Muscle of leg (tissue), 11 donors: ENCODE data around the gene CTNND2. TPM values are rescaled to one million over a fixed set of nuclear protein-coding genes. Genes with fewer than 3 reads are reported as not detected.

ENCODE experiments used
- DNase-seq: peaks from one replicate; pipeline ENCODE4 v3.0.0; 2013
- H3K27ac ChIP-seq: one replicate; pipeline ENCODE4 v1.5.1; 2013; ENCODE audit warnings: mild to moderate bottlenecking, low read length, control low read depth
- H3K27me3 ChIP-seq: one replicate; pipeline ENCODE4 v1.6.1; 2013; ENCODE audit warnings: low read length; ENCODE audit not compliant: control insufficient read depth, insufficient read depth
- H3K36me3 ChIP-seq: one replicate; pipeline ENCODE4 v1.6.1; 2013; ENCODE audit warnings: low read length; ENCODE audit not compliant: control insufficient read depth, insufficient read depth
- H3K4me1 ChIP-seq: one replicate; pipeline ENCODE4 v1.6.1; 2013; ENCODE audit warnings: low read length; ENCODE audit not compliant: control insufficient read depth, insufficient read depth
- H3K4me3 ChIP-seq: one replicate; pipeline ENCODE4 v1.5.1; 2013; ENCODE audit warnings: low read length, control low read depth
- H3K9me3 ChIP-seq: replicated peaks from 2 replicates; pipeline ENCODE4 v1.6.1; 2013; ENCODE audit warnings: low read depth, low read length; ENCODE audit not compliant: control insufficient read depth
- WGBS: methylation state at CpG from one replicate; pipeline ENCODE4 v1.1.5; 2013; ENCODE audit warnings: missing lambda C conversion rate; ENCODE audit not compliant: insufficient coverage; 5-methylcytosine and 5-hydroxymethylcytosine counted together
- polyA plus RNA-seq, 8 donors: library from polyadenylated mRNA; unstranded; fragments of 120-200 nt; gene quantifications; one replicate each; pipeline versions ENCODE4 v1.2.1 to v1.2.3, GENCODE V29; 2013; ENCODE audit warnings: inconsistent platforms in 1 of 8, low replicate concordance in 1 of 8; ENCODE audit not compliant: insufficient read length in 8 of 8, insufficient read depth in 1 of 8
- total RNA-seq: library from RNA; stranded (reverse); fragments of 120-200 nt; gene quantifications from one replicate; pipeline ENCODE4 v1.2.4, GENCODE V29; 2013

Gene CTNND2
- total and polyA plus RNA-seq, 9 donors: 0.48 to 1.0 (median 0.71) TPM

DNA sequence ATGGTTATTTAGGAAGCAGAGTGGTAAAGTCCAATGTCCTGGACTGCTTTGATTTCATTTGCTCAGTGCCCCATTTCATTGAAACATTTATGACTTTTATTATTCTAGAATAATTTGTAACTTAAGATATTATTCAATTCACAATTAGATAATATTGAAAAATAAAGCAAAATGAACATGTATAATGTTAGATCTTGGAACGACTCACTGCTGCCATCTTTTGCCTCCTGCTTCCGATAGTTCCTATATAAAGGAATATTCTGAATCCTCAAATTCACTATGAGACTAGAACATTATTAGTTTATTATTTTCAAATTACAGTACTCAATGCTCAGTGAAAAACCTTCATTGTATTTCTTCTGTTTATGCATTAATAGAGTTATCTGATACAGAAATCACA, 2.3 kb upstream of the CTNND2 start:
- Histone ChIP-seq H3K27ac (no peak overlapping the region), H3K4me1 (peaks cover 6% of the 10 kb centered on the region), H3K9me3 (no peaks in the 10 kb centered on the region), H3K36me3 (no peaks in the 10 kb centered on the region), H3K27me3 (peaks cover 34% of the 10 kb centered on the region), H3K4me3 (no peak overlapping the region)
- DNase-seq: no peak
- no CpG with 5 or more reads among the region's 2 CpGs for WGBS

DNA sequence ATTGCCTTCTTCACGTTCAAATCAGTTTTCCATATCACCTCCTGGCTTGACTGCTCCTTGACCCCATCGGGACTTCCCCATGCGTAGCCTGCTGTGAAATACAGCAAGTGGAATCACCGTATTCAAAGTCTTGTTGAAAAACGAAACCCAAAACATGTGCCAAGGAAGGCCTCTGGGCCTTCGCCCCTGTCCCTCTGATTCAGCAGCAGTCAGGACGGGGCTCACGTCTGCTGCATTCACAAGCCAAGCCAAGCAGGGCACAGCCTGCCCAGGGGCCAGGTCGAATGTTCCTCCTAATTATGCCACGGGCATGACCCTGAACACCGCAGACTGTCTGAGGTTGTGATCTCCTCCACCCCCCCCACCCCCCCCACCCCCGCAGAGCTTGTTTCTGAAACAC, 960 bp upstream of the CTNND2 start:
- Histone ChIP-seq H3K27me3 (peaks cover 34% of the 10 kb centered on the region), H3K4me1 (peaks cover 6% of the 10 kb centered on the region), H3K9me3 (no peaks in the 10 kb centered on the region), H3K27ac (no peak overlapping the region), H3K4me3 (no peak overlapping the region), H3K36me3 (no peaks in the 10 kb centered on the region)
- DNase-seq: peak; percentile 1
- 7% methylated on average over 6 of the region's 12 CpGs for WGBS

DNA sequence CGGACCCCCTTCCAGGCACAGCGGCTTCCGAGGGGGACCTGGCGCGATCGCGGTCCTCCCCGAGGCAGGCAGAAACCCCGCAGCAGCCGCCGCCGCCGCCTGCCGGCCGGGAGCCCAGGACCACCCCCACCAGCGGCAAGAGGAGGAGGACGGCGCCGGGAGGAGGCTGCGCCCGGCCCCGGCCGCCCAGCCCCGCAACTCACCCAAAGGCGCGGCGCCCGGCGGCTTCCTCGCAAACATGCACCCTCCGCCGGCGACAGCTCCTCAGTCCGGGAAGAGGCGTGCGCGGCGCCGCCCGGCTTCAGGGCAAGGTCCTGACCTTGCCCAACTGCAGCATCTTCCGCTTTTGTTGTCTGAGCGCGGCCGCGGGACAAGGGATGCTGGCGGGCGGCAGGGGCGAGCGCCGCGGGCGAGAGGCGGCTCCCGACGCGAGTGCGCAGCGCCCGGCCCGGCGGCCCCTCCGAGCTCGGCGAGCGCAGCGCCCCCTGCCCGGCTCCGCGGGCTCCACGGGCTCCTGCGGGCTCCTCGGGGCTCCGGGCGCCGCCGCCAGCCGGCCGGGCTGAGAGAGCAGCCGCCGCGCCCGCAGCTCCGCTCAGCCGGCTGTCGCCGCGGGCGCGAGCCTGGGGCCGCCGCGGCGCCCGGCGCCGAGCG, 507 bp downstream of the CTNND2 start:
- 0% methylated on average over 96 of the region's 97 CpGs for WGBS
- DNase-seq: peak; percentile 36
- Histone ChIP-seq H3K4me3 (peak overlapping the region; percentile 20), H3K9me3 (no peaks in the 10 kb centered on the region), H3K36me3 (no peaks in the 10 kb centered on the region), H3K4me1 (peaks cover 6% of the 10 kb centered on the region), H3K27ac (no peak overlapping the region), H3K27me3 (peaks cover 34% of the 10 kb centered on the region)

DNA sequence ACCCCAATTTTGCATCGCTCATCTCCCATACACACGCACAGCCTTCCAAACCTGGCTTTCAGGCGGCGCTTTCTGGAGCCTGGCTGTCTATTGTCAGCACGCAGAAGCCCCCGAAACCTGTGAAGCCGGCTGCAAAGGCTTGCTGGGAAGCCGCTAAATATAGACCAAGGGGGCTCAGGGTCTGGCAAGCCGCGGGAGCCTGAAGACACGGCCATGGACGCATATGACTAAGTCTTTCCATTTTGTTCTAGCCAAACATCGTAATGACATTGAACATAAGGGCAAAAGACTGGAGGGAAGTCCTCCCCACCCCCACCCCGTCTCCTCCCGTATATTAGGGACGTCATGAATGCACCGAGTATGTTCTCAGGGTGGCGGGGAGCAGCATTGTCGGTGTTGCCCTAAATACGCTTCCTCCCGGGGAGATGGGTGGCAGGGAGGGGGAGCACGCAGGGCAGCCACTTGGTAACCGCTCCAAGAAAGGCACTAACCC, 1.1 kb downstream of the CTNND2 start:
- peak; percentile 49 for DNase-seq

GRCh38 chr5:11902201-11902619, 2.0 kb downstream of the CTNND2 start:
- Histone ChIP-seq H3K9me3 (no peaks in the 10 kb centered on the region), H3K27ac (no peak overlapping the region), H3K4me1 (peaks cover 6% of the 10 kb centered on the region), H3K36me3 (no peaks in the 10 kb centered on the region), H3K27me3 (peaks cover 34% of the 10 kb centered on the region), H3K4me3 (no peak overlapping the region)
- 83% methylated on average over 3 of the region's 8 CpGs for WGBS
- no peak for DNase-seq

More for the DNA sequence above, 1.1 kb downstream of the CTNND2 start:
- no peaks in the 10 kb centered on the region for H3K9me3 ChIP-seq
- no peak overlapping the region for H3K4me3 ChIP-seq
- no peak overlapping the region for H3K27ac ChIP-seq
- H3K4me1 ChIP-seq: peaks cover 6% of the 10 kb centered on the region
- 0% methylated on average over 21 of the region's 23 CpGs for WGBS
- peaks cover 34% of the 10 kb centered on the region for H3K27me3 ChIP-seq
- H3K36me3 ChIP-seq: no peaks in the 10 kb centered on the region

DNA sequence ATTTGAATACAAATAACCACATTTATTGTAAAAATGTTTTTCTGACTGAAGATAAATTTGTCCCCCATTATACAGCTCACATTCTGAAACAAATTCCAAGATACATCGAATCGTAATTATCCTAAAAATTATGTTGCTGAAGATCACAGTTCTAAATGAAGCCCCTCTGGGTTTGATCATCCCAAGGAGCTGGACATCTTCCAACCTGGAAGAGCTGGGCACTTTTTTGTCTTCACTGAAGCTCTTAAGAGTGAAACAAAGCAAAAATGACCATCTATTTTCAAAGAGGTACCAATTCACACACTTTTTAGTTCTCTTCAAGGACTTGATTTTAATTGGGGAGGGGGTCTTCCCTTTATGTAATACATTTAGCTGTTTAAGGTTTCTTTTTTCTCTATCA, 5.5 kb downstream of the CTNND2 start:
- peaks cover 6% of the 10 kb centered on the region for H3K4me1 ChIP-seq
- H3K27me3 ChIP-seq: peaks cover 23% of the 10 kb centered on the region
- H3K27ac ChIP-seq: no peak overlapping the region
- 100% methylated on average over 2 of the region's 2 CpGs for WGBS
- DNase-seq: no peak
- no peak overlapping the region for H3K4me3 ChIP-seq
- no peaks in the 10 kb centered on the region for H3K36me3 ChIP-seq
- H3K9me3 ChIP-seq: no peaks in the 10 kb centered on the region

- peaks cover under 1% of the 10 kb centered on the region for H3K4me1 ChIP-seq
- no peaks in the 10 kb centered on the region for H3K9me3 ChIP-seq
- H3K27me3 ChIP-seq: peaks cover 13% of the 10 kb centered on the region
- H3K4me3 ChIP-seq: no peak overlapping the region
- H3K27ac ChIP-seq: no peak overlapping the region
- H3K36me3 ChIP-seq: no peaks in the 10 kb centered on the region
- no peak for DNase-seq
Observed at GRCh38 chr5:11897781-11898180, 6.5 kb downstream of the CTNND2 start.

- Histone ChIP-seq H3K9me3 (no peaks in the 10 kb centered on the region), H3K27me3 (no peaks in the 10 kb centered on the region), H3K4me3 (no peak overlapping the region), H3K36me3 (no peaks in the 10 kb centered on the region), H3K27ac (no peak overlapping the region), H3K4me1 (no peaks in the 10 kb centered on the region)
- no peak for DNase-seq
- 0% methylated on average over 1 of the region's 5 CpGs for WGBS
Observed at GRCh38 chr5:11894992-11895391, 9.3 kb downstream of the CTNND2 start.

DNA sequence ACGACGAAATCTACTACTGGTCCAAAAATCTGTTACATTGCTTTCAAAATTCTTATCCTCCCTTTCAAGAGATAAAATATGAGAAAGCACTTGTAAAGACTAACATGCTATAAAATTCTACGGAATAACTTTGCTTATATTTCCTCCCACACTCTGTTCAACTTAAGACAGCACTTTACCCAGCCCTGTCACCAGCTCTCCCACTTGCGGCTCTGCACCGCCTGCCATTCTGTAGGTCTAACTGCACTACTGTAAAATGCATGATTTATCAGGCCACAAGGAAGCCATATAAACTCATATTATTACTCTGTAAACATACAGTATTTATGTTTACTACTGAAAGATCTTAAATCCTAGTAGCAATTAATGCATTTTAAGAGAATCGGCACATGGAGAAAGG, 11.4 kb downstream of the CTNND2 start:
- Histone ChIP-seq H3K36me3 (no peaks in the 10 kb centered on the region), H3K27ac (no peak overlapping the region), H3K27me3 (no peaks in the 10 kb centered on the region), H3K4me3 (no peak overlapping the region), H3K4me1 (no peaks in the 10 kb centered on the region), H3K9me3 (no peaks in the 10 kb centered on the region)
- no peak for DNase-seq
- no CpG with 5 or more reads among the region's 6 CpGs for WGBS

DNA sequence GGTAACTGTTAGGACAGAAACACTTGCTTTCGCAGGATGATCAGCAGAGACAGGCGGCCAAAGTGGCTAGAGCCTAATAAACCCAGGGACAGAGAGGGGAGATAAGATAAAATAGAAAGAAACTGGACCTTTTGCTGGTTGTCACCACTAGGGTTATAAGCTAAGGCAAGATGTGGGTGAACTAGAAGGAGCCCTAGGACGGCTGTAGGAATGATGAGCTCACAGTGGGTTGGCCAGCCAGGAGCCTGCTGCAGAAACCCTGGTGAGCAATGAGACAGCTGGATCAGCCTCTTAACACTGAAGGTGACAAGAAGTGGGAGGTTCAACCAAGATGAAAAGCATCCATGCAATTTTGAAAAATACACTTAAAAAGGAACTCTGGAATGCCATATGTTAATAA, 13.5 kb downstream of the CTNND2 start:
- Histone ChIP-seq H3K4me1 (no peaks in the 10 kb centered on the region), H3K27me3 (no peaks in the 10 kb centered on the region), H3K27ac (no peak overlapping the region), H3K4me3 (no peak overlapping the region), H3K36me3 (no peaks in the 10 kb centered on the region), H3K9me3 (no peaks in the 10 kb centered on the region)
- DNase-seq: no peak
- 50% methylated on average over 2 of the region's 3 CpGs for WGBS

GRCh38 chr5:11888221-11888620, 16.0 kb downstream of the CTNND2 start:
- H3K27ac ChIP-seq: no peak overlapping the region
- no peaks in the 10 kb centered on the region for H3K27me3 ChIP-seq
- no peaks in the 10 kb centered on the region for H3K9me3 ChIP-seq
- no peaks in the 10 kb centered on the region for H3K36me3 ChIP-seq
- no peaks in the 10 kb centered on the region for H3K4me1 ChIP-seq
- H3K4me3 ChIP-seq: no peak overlapping the region
- no peak for DNase-seq
- 90% methylated on average over 2 of the region's 4 CpGs for WGBS
